Measurements from ENCODE around the gene RGS9BP.

- TF ChIP-seq CTCF (IDR thresholded peaks at IDR 0.05) (no peak), POLR2A (IDR thresholded peaks at IDR 0.05) (no peak)
Measured at GRCh38 chr19:32642771-32643170, 32.9 kb upstream of the RGS9BP start.
